ENCODE results near the gene CNTNAP4. TPM values are rescaled to one million over a fixed set of nuclear protein-coding genes. Genes with fewer than 3 reads are reported as not detected.

CNTNAP4 gene
- total and polyA plus RNA-seq, 10 donors = 0.23 TPM; not detected in 9

- TF ChIP-seq POLR2A (IDR thresholded peaks at IDR 0.05) (no peak), POLR2AphosphoS5 (IDR thresholded peaks at IDR 0.05) (no peak), CTCF (IDR thresholded peaks at IDR 0.05 in 8 of 11, conservative IDR thresholded peaks at IDR 0.05 in 3 of 11) (no peak)
- intact Hi-C loops (cut with DNase I; ENCODE audit: low total_unique reads) = no loop called here
- Histone ChIP-seq H3K27ac (no peak overlapping the region), H3K27me3 (replicated peaks in 1 of 7) (no peaks in the 10 kb centered on the region), H3K4me3 (no peak overlapping the region), H3K36me3 (no peaks in the 10 kb centered on the region), H3K4me1 (no peaks in the 10 kb centered on the region), H3K9me3 (no peaks in the 10 kb centered on the region)
- no peak for DNase-seq
- WGBS, 5 donors = 68 to 80% (median 71%) methylated on average over 4 of the region's 4 CpGs
These were observed 200.9 kb downstream of the CNTNAP4 start for GRCh38 chr16:76478105-76478504.

GRCh38 chr16:76483307-76483909 lies 206.2 kb downstream of the CNTNAP4 start:
- intact Hi-C loops (cut with DNase I; ENCODE audit: low total_unique reads) = no loop called here
- TF ChIP-seq POLR2A (IDR thresholded peaks at IDR 0.05) = no peak
- no peak for TF ChIP-seq CTCF (IDR thresholded peaks at IDR 0.05 in 8 of 11, conservative IDR thresholded peaks at IDR 0.05 in 3 of 11)
- TF ChIP-seq POLR2AphosphoS5 (IDR thresholded peaks at IDR 0.05) = no peak
- no peak overlapping the region for H3K27ac ChIP-seq
- no peaks in the 10 kb centered on the region for H3K27me3 ChIP-seq (replicated peaks in 1 of 7)
- 77 to 84% (median 78%) methylated on average over 8 of the region's 8 CpGs for WGBS, 5 donors
- DNase-seq = no peak
- H3K4me1 ChIP-seq = no peaks in the 10 kb centered on the region
- no peak overlapping the region for H3K4me3 ChIP-seq
- H3K9me3 ChIP-seq = no peaks in the 10 kb centered on the region
- H3K36me3 ChIP-seq = no peaks in the 10 kb centered on the region

GRCh38 chr16:76484020-76484419 lies 206.8 kb downstream of the CNTNAP4 start:
- no peak for TF ChIP-seq CTCF (IDR thresholded peaks at IDR 0.05 in 8 of 11, conservative IDR thresholded peaks at IDR 0.05 in 3 of 11)
- no peak for TF ChIP-seq POLR2A (IDR thresholded peaks at IDR 0.05)
- no peak for TF ChIP-seq POLR2AphosphoS5 (IDR thresholded peaks at IDR 0.05)
- Histone ChIP-seq H3K27me3 (replicated peaks in 1 of 7) (no peaks in the 10 kb centered on the region), H3K4me1 (no peaks in the 10 kb centered on the region), H3K27ac (no peak overlapping the region), H3K4me3 (no peak overlapping the region), H3K36me3 (no peaks in the 10 kb centered on the region), H3K9me3 (no peaks in the 10 kb centered on the region)
- WGBS, 5 donors = 53 to 73% (median 68%) methylated on average over 1 of the region's 1 CpG
- intact Hi-C loops (cut with DNase I; ENCODE audit: low total_unique reads) = no loop called here
- no peak for DNase-seq

- no peak for TF ChIP-seq POLR2AphosphoS5 (IDR thresholded peaks at IDR 0.05)
- TF ChIP-seq POLR2A (IDR thresholded peaks at IDR 0.05) = no peak
- TF ChIP-seq CTCF (IDR thresholded peaks at IDR 0.05 in 8 of 11, conservative IDR thresholded peaks at IDR 0.05 in 3 of 11) = no peak
- Histone ChIP-seq H3K4me3 (no peak overlapping the region), H3K4me1 (no peaks in the 10 kb centered on the region), H3K27ac (no peak overlapping the region), H3K9me3 (peaks cover 0 to 5% (median 0%) of the 10 kb centered on the region in 8 donors), H3K27me3 (replicated peaks in 1 of 7) (no peaks in the 10 kb centered on the region), H3K36me3 (no peaks in the 10 kb centered on the region)
- no peak for DNase-seq
- WGBS, 5 donors = 80 to 100% (median 92%) methylated on average over 1 of the region's 1 CpG
- intact Hi-C loops (cut with DNase I; ENCODE audit: low total_unique reads) = no loop called here
These were observed 209.5 kb downstream of the CNTNAP4 start for GRCh38 chr16:76486740-76487139.

All from spleen (tissue), 11 donors.